ENCODE measurements around the gene TMF1.

DNA sequence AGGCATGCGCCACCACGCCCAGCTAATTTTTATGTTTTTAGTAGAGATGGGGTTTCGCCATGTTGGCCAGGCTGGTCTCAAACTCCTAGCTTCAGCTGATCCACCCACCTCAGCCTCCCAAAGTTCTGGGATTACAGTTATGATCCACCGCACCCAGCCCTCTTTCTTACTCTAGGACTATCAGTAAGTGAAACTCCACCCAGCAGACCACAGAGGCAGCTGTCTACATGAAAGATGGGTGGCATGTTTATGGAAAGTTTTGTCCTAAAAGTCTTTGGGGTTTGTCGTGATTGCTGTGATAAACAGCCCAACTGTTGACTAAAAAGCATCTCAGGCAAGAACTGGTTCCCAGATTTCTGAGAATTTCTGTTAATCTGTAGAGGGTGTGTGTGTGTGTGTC lies 43.5 kb upstream of the TMF1 start:
- TF ChIP-seq, protein P1, sequence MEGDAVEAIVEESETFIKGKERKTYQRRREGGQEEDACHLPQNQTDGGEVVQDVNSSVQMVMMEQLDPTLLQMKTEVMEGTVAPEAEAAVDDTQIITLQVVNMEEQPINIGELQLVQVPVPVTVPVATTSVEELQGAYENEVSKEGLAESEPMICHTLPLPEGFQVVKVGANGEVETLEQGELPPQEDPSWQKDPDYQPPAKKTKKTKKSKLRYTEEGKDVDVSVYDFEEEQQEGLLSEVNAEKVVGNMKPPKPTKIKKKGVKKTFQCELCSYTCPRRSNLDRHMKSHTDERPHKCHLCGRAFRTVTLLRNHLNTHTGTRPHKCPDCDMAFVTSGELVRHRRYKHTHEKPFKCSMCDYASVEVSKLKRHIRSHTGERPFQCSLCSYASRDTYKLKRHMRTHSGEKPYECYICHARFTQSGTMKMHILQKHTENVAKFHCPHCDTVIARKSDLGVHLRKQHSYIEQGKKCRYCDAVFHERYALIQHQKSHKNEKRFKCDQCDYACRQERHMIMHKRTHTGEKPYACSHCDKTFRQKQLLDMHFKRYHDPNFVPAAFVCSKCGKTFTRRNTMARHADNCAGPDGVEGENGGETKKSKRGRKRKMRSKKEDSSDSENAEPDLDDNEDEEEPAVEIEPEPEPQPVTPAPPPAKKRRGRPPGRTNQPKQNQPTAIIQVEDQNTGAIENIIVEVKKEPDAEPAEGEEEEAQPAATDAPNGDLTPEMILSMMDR (IDR thresholded peaks at IDR 0.05; ENCODE audit: low read depth, low read length): no peak
- TF ChIP-seq EZH2phosphoT487 (IDR thresholded peaks at IDR 0.05; ENCODE audit: low read depth): no peak

All from OCI-LY3 (cell line).